PFSK-1 (cell line): ENCODE data around the gene KRTDAP.

ENCODE experiments used
- FOXP2 ChIP-seq: optimal IDR thresholded peaks from 2 replicates; pipeline ENCODE3; 2011; ENCODE audit warnings: borderline replicate concordance, control low read depth, inconsistent platforms; ENCODE audit not compliant: insufficient read depth; ENCODE audit errors: extremely low read length, extremely low read depth
- POLR2AphosphoS5 ChIP-seq: IDR thresholded peaks from 2 replicates; pipeline ENCODE4 v1.6.1; 2012; ENCODE audit warnings: low read depth, mild to moderate bottlenecking, control low read depth, low read length, moderate library complexity
- REST ChIP-seq, 2 experiments: IDR thresholded peaks; 2 replicates each; pipeline versions ENCODE4 v1.6.1 to v1.8.0; 2011 to 2012; ENCODE audit warnings: low read depth in 2 of 2, low read length in 2 of 2, control low read depth in 1 of 2, inconsistent platforms in 1 of 2, mild to moderate bottlenecking in 1 of 2, moderate library complexity in 1 of 2; ENCODE audit not compliant: insufficient read depth in 1 of 2
- SIN3A ChIP-seq: IDR thresholded peaks from 2 replicates; pipeline ENCODE4 v1.6.1; 2012; ENCODE audit warnings: mild to moderate bottlenecking, low read length, moderate library complexity, borderline replicate concordance; ENCODE audit not compliant: insufficient read depth
- TAF1 ChIP-seq: IDR thresholded peaks from 2 replicates; pipeline ENCODE4 v1.6.1; 2012; ENCODE audit warnings: low read length, control low read depth, borderline replicate concordance; ENCODE audit not compliant: insufficient read depth

The KRTDAP gene

GRCh38 chr19:35449359-35450043 lies 40.8 kb downstream of the KRTDAP start:
- TF ChIP-seq POLR2AphosphoS5 (no peak), TAF1 (no peak), SIN3A (no peak), REST (IDR thresholded peaks at IDR 0.05; ENCODE audit: insufficient read depth in 1 of 2, low read depth in 2 of 2, low read length in 2 of 2) (no peak), FOXP2 (no peak)

DNA sequence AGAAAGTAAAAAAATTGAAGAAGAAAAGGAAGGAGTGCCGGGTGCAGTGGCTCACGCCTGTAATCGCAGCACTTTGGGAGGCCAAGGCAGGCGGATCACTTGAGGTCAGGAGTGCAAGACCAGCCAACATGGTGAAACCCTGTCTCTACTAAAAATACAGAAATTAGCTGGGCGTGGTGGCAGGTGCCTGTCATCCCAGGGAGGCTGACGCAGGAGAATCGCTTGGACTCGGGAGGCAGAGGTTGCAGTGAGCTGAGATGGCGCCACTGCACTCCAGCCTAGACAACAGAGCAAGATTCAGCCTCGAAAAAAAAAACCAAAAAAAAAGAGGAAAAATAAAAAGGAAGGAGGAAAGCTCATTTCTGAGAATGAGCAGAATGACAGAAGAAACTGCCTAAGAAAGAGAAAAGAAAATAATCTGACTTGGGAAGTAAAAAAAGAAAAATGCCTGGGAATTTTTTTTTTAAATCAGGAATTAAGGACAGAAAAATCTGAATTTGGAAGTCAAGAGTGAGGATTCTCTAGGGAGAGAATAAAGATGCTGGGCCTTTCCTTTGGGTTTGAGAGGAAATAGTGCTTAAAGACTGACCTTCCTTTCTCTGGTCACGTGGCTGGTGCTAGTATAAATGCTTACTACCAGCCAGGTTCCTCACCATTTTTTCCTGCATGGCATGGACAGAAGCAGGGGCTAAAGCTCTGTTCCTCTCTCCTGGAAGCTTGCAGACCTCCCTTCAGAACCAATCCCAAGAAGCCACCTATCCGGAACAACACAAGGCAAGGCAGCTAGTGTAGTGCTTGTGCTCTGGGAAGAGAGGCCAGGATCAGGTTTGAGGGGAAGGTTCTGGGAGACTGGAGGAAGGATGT lies 42.4 kb downstream of the KRTDAP start, which contains the start of gene FFAR2:
FFAR2 (plus strand) TSS at position 652 of the 864 bp plus-strand sequence. CDS start 1,458 bp downstream, outside the sequence.
- TF ChIP-seq POLR2AphosphoS5 (no peak), FOXP2 (no peak), SIN3A (no peak), TAF1 (no peak)

- TF ChIP-seq POLR2AphosphoS5 (no peak), FOXP2 (no peak), TAF1 (no peak), SIN3A (no peak), REST (IDR thresholded peaks at IDR 0.05; ENCODE audit: insufficient read depth in 1 of 2, low read depth in 2 of 2, low read length in 2 of 2) (no peak)
Observed at GRCh38 chr19:35445826-35446593, 44.3 kb downstream of the KRTDAP start.

DNA sequence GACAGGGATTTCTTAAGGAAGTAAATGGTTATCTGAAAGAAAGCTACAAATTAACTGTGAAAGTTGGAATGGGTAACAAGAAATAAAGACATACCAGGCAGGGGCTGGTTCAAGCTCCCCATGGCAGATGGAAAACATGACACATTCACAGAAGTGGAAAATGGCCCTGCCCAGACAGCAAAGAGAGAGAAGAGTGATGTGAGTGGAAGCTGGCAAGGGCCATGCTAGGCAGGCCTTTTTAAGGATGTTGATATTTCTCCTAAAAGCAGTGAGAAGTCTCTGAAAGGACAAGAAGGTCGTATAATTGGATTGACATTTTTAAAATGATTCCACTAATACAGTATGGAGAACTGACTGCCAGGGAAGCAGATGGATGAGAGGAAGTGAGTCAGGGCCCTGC lies 45.5 kb downstream of the KRTDAP start:
- TF ChIP-seq SIN3A (no peak), TAF1 (no peak), FOXP2 (no peak), POLR2AphosphoS5 (no peak), REST (IDR thresholded peaks at IDR 0.05; ENCODE audit: insufficient read depth in 1 of 2, low read depth in 2 of 2, low read length in 2 of 2) (no peak)

- TF ChIP-seq FOXP2 (no peak), SIN3A (no peak), POLR2AphosphoS5 (no peak), TAF1 (no peak), REST (IDR thresholded peaks at IDR 0.05; ENCODE audit: insufficient read depth in 1 of 2, low read depth in 2 of 2, low read length in 2 of 2) (no peak)
Observed at GRCh38 chr19:35442091-35442490, 48.2 kb downstream of the KRTDAP start.
